ENCODE results near the gene ETV6. TPM values are rescaled to one million over a fixed set of nuclear protein-coding genes. Genes with fewer than 3 reads are reported as not detected.

ETV6 gene
- total RNA-seq, 6 experiments from 2014 or later: 7.2 to 28.3 (median 11.0) TPM

DNA sequence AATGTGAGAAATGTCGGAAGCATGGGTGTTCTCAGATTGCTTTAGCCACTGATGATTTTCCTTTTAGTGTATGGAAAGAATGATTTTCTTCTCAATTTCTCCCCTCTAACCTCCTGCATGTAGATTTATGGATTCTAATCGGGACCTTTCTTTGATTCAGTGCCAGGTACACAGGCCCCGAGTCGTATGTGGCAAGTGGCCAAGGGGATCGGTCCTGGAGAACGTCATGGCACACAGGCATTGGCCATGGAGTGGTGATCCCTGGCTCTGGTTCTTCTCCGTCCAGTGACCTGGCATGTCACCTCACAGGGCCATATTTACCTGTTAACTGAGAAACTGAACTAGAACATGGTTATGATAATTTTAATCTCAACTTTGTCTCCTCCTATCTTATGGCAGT is 58.1 kb downstream of the ETV6 start:
- DNase-seq (peak; percentile 57 to 85 (median 75)), ATAC-seq (peak; percentile 56 to 90 (median 84))
- H3K27ac ChIP-seq: peak overlapping the region in 1 of 3 donors; percentile 61
- no peak for TF ChIP-seq POLR2A (IDR thresholded peaks at IDR 0.05)
- no peak for TF ChIP-seq CTCF (IDR thresholded peaks at IDR 0.05)
- no peak overlapping the region for H3K4me3 ChIP-seq
- 20% methylated on average over 6 of the region's 7 CpGs for WGBS (ENCODE audit: insufficient coverage, low coverage, low lambda C conversion rate, missing lambda C conversion rate)
- peaks cover 0 to 45% (median 2%) of the 10 kb centered on the region in 4 donors for H3K4me1 ChIP-seq
- no peaks in the 10 kb centered on the region for H3K9me3 ChIP-seq
- H3K27me3 ChIP-seq: no peaks in the 10 kb centered on the region
- intact Hi-C loops (cut with DNase I): no loop called here
- no peaks in the 10 kb centered on the region for H3K36me3 ChIP-seq

- Histone ChIP-seq H3K9me3 (no peaks in the 10 kb centered on the region), H3K4me1 (peaks cover 0 to 57% (median 2%) of the 10 kb centered on the region in 4 donors), H3K36me3 (no peaks in the 10 kb centered on the region), H3K27me3 (no peaks in the 10 kb centered on the region), H3K27ac (no peak overlapping the region), H3K4me3 (no peak overlapping the region)
- TF ChIP-seq POLR2A (IDR thresholded peaks at IDR 0.05) (no peak), CTCF (IDR thresholded peaks at IDR 0.05) (no peak)
- no peak for ATAC-seq
- no peak for DNase-seq
- intact Hi-C loops (cut with DNase I): no loop called here
- WGBS (ENCODE audit: insufficient coverage, low coverage, low lambda C conversion rate, missing lambda C conversion rate): 93% methylated on average over 2 of the region's 4 CpGs
Measured at GRCh38 chr12:11709513-11709912, 60.0 kb downstream of the ETV6 start.

- no peak for ATAC-seq
- peaks cover 0 to 58% (median 2%) of the 10 kb centered on the region in 4 donors for H3K4me1 ChIP-seq
- 84% methylated on average over 5 of the region's 6 CpGs for WGBS (ENCODE audit: insufficient coverage, low coverage, low lambda C conversion rate, missing lambda C conversion rate)
Measured at GRCh38 chr12:11710431-11710830, 61.0 kb downstream of the ETV6 start.

GRCh38 chr12:11710906-11711305 is 61.4 kb downstream of the ETV6 start:
- peaks cover 0 to 55% (median 2%) of the 10 kb centered on the region in 4 donors for H3K4me1 ChIP-seq
- peak in 2 of 4 donors; percentile 14 to 21 for ATAC-seq

More at GRCh38 chr12:11710431-11710830, 61.0 kb downstream of the ETV6 start:
- Histone ChIP-seq H3K27me3 (no peaks in the 10 kb centered on the region), H3K36me3 (no peaks in the 10 kb centered on the region), H3K4me3 (no peak overlapping the region), H3K27ac (no peak overlapping the region), H3K9me3 (no peaks in the 10 kb centered on the region)
- TF ChIP-seq CTCF (IDR thresholded peaks at IDR 0.05): no peak
- no peak for TF ChIP-seq POLR2A (IDR thresholded peaks at IDR 0.05)
- intact Hi-C loops (cut with DNase I): no loop called here
- no peak for DNase-seq

More at GRCh38 chr12:11710906-11711305, 61.4 kb downstream of the ETV6 start:
- Histone ChIP-seq H3K27me3 (no peaks in the 10 kb centered on the region), H3K9me3 (no peaks in the 10 kb centered on the region), H3K27ac (peak overlapping the region in 1 of 3 donors; percentile 23), H3K36me3 (no peaks in the 10 kb centered on the region), H3K4me3 (no peak overlapping the region)
- TF ChIP-seq CTCF (IDR thresholded peaks at IDR 0.05): no peak
- no peak for TF ChIP-seq POLR2A (IDR thresholded peaks at IDR 0.05)
- WGBS (ENCODE audit: insufficient coverage, low coverage, low lambda C conversion rate, missing lambda C conversion rate): 33% methylated on average over 2 of the region's 3 CpGs
- DNase-seq: no peak
- intact Hi-C loops (cut with DNase I): no loop called here

Data from right lobe of liver (tissue), 6 donors.